DMS53 (cell line): ENCODE results near the gene AP3M1.

Experiments used
- DNase-seq: peaks from one replicate; lab custom pipeline; 2025; lab: John Stamatoyannopoulos, UW

Gene AP3M1

DNA sequence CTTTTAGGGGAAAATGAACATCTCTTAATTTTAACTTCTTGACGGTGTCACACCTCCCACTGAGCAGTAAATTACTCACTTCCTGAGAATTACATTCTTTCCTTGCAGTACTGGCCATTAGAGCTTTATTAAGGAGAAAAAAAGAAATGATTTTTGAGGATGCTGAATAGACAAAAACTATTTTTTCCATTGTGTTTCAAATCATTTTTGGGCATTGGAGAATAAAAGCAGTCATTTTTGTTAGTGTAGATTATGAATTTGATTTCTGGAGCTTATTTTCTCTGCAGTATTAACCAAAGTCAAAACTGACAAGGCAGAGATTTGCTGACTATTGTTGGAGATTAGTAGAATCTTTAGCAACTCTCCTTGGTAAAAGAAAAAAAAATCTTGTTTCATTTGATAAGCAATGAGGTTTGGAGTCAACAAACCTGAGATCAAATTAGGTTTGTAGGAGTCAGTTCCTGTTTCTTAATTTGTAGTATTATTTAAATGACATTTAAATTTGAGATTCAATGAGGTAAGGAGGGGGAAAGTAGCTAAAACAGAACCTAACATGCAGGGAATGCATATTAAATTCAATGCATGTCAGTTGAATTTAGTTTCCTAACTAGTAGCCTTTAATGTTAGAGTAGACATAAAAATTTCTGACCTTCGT is 70.6 kb downstream of the AP3M1 start:
- no peak for DNase-seq

DNA sequence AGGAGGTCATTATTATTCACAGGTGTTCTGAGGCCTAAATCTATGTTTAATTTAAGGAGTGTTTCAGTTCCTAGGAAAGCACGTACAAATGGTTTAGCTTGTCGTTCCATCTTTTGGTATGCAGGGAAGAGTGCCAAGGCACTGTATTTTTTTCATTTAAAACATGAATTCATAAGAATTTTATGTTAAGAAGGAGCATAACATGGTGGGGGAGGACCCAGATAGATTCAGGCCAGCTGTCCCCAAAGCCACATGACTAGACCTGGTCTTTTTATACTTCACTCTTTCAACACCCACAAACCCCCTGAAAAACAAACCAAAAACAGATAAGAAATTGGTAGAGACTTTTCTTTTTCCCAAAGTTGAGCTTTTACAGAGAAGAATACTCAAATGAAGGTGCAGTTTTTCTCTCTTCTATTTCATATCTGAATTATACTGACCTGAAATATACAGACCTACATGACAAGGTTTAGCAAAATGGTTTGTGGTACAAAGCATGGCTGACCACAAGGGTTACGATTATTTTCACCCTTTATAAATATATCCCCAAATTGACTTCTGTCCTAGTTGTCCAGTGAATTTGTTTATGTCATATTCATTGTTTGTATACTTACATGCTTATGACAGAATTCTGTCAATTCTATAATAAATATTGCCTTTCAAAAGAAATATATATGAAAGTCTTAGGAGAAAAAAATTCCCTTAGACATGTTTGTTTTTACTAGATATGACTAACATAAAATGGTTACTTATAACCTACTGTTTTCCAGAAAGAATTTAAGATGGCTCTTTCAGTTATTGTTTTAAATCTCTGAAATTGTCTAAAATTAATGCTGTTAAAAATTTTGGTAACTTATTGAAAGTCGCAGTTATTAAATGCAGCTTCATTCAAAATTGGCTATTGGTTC is 71.3 kb downstream of the AP3M1 start:
- no peak for DNase-seq

DNA sequence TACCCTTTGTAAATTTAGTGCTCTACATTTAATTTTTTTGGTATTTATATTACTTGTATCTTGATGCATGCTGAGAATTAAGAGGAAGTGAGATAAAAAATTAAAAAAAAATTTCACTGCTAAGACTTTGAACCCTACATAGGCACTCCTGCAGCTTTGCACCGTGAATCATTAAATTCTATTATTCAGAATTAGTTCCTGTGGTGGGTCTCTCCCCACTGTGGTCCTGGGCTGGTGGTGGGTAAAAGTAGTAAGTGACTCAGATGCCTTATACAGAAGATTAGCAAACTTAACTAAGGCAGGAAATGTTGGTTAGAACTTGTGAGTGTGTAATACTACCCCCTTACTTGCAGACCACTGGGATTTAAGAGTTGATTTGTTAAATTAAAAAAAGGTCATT is 72.6 kb downstream of the AP3M1 start:
- DNase-seq = no peak

DNA sequence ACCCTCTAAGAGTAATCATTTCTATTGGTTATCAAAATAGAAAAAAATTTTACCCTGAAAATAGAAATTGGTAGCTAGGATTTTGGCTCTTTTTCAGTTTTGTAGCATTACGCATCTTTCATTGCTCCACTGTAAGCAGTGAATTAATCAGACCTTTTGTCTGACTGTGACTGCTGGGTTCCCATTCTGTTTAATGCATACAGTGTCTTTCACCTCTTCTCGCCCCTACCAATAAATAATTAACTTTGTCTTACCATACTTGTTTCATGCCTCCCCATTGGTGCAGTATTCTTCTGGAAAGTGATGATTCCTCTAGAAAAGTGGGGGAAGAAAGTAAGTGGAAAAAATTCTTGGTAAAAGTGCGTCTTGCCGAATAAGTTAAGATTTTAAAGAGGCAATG is 73.2 kb downstream of the AP3M1 start:
- DNase-seq = no peak

DNA sequence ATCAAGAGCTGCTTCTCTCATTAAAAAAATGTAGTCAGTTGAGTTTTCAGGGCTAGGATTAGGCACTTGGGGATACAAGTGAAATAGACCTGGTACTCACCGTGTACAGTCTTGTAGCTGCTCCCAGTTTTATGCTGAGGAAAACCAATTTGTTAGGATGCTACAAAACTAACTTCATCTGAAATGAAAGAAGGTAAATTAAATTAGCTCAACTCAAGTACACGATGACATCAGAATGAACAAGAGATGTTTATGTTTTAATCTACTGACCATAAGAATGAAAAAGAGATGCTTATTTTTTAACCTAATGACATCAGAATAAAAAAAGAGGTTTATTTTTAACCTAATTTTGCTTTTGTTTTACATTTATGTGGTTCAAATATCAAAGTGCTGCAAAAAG is 73.7 kb downstream of the AP3M1 start:
- DNase-seq = no peak

DNA sequence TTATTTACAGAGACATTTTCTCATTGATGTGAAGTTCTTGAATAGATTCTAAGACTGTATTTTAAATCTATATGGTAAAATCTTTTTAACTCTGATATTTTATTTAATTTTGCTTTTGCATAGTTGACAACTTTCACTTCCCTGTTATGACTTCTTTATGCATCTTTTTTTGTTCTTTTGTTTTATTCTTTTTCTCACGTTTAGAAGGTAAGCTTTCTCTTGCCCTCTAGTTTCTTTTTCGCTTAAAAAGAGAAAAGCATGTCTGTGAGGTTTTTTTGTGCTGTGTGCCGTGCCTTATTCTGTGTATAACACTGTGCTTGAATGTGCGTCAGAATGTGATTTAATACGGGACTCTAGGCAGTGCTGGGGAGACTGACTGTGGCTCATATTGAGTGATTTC is 74.7 kb downstream of the AP3M1 start:
- DNase-seq = no peak

DNA sequence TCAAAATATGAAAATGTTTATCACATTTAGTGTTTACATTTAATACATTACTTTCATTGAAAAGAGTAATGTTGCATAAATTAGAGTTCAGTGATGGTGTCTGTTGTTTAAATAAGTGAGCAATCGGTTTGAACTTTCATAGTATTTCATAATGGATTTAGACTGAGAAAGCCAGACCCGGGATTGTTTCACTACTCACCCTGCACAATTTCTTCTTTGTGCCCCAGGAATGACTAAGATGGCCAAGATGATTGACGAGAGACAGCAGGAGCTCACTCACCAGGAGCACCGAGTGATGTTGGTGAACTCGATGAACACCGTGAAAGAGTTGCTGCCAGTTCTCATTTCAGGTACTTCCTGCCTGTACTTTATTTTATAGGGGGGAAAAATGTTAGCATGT is 78.1 kb downstream of the AP3M1 start:
- no peak for DNase-seq

DNA sequence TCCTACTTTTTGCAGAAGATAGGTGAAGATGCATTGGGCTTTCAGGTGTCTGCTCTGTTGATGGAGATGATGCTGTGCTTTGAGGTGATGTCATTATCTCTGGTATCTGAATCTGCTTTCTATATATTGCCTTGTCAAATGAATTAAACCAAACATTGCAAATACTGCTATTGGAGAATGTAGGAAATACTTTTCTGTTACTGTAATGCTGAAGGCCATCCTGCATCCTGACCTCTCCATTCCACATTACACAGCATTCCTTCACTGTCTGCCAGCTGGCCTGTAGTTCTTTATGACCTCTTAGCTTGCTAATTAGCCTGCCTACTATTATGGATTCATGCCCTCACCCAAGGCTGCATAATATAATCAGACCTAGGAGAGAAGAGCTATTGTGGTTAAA is 79.5 kb downstream of the AP3M1 start:
- no peak for DNase-seq
